ENCODE measurements around the gene PARP14.

DNA sequence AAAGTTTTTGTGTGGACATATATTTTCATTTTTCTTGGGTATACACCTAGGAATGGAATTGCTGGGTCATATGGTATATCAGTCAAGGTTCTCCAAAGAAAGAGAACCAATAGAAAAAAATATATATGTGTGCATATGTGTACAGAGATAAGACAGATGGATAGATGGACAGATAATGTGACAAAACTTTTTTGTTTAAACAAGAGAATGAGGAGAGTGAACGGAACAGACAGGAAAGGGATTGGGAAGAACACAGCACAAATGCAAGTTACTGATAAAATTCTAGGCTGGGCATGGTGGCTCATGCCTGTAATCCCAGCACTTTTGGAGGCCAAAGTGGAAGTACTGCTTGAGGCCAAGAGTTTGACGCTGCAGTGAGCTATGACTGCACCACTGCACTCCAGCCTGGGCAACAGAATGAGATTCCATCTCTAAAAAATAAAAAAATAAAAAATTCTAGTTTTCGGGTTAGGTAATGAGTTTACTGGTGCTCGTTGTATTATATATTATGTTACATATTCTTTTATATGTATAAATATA lies 63.0 kb downstream of the PARP14 start:
- no peak for TF ChIP-seq EZH2 (IDR thresholded peaks at IDR 0.05; ENCODE audit: low read length, unreplicated experiment)
- TF ChIP-seq, protein P1, sequence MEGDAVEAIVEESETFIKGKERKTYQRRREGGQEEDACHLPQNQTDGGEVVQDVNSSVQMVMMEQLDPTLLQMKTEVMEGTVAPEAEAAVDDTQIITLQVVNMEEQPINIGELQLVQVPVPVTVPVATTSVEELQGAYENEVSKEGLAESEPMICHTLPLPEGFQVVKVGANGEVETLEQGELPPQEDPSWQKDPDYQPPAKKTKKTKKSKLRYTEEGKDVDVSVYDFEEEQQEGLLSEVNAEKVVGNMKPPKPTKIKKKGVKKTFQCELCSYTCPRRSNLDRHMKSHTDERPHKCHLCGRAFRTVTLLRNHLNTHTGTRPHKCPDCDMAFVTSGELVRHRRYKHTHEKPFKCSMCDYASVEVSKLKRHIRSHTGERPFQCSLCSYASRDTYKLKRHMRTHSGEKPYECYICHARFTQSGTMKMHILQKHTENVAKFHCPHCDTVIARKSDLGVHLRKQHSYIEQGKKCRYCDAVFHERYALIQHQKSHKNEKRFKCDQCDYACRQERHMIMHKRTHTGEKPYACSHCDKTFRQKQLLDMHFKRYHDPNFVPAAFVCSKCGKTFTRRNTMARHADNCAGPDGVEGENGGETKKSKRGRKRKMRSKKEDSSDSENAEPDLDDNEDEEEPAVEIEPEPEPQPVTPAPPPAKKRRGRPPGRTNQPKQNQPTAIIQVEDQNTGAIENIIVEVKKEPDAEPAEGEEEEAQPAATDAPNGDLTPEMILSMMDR (conservative IDR thresholded peaks at IDR 0.05; ENCODE audit: low read depth, low read length): no peak
